PC-3 (cell line): ENCODE results near the gene ARRB2.

Source experiments
- CTCF ChIP-seq: fragments of 300-600 bp; sonication (generic); conservative IDR thresholded peaks from 2 replicates; pipeline ENCODE4 v1.5.1; 2017; ENCODE audit warnings: antibody characterized with exemption, low read depth, mild to moderate bottlenecking, low read length
- EZH2 ChIP-seq: fragments of 300-600 bp; sonication (generic); IDR thresholded peaks from one replicate; pipeline ENCODE4 v1.6.1; 2017; ENCODE audit warnings: antibody characterized with exemption, mild to moderate bottlenecking, low read length; ENCODE audit not compliant: unreplicated experiment

- TF ChIP-seq CTCF (no peak), EZH2 (no peak)
Measured at GRCh38 chr17:4766723-4767122, 56.3 kb downstream of the ARRB2 start.
